Measurements from ENCODE around the gene EPB41L2.

- TF ChIP-seq, protein P1, sequence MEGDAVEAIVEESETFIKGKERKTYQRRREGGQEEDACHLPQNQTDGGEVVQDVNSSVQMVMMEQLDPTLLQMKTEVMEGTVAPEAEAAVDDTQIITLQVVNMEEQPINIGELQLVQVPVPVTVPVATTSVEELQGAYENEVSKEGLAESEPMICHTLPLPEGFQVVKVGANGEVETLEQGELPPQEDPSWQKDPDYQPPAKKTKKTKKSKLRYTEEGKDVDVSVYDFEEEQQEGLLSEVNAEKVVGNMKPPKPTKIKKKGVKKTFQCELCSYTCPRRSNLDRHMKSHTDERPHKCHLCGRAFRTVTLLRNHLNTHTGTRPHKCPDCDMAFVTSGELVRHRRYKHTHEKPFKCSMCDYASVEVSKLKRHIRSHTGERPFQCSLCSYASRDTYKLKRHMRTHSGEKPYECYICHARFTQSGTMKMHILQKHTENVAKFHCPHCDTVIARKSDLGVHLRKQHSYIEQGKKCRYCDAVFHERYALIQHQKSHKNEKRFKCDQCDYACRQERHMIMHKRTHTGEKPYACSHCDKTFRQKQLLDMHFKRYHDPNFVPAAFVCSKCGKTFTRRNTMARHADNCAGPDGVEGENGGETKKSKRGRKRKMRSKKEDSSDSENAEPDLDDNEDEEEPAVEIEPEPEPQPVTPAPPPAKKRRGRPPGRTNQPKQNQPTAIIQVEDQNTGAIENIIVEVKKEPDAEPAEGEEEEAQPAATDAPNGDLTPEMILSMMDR (IDR thresholded peaks at IDR 0.05 in 4 of 5, conservative IDR thresholded peaks at IDR 0.05 in 1 of 5) = no peak
- TF ChIP-seq POLR2A (IDR thresholded peaks at IDR 0.05) = no peak
Measured at GRCh38 chr6:130929036-130929678, 133.9 kb downstream of the EPB41L2 start.
